ENCODE measurements around the gene CCBE1.

Gene CCBE1

DNA sequence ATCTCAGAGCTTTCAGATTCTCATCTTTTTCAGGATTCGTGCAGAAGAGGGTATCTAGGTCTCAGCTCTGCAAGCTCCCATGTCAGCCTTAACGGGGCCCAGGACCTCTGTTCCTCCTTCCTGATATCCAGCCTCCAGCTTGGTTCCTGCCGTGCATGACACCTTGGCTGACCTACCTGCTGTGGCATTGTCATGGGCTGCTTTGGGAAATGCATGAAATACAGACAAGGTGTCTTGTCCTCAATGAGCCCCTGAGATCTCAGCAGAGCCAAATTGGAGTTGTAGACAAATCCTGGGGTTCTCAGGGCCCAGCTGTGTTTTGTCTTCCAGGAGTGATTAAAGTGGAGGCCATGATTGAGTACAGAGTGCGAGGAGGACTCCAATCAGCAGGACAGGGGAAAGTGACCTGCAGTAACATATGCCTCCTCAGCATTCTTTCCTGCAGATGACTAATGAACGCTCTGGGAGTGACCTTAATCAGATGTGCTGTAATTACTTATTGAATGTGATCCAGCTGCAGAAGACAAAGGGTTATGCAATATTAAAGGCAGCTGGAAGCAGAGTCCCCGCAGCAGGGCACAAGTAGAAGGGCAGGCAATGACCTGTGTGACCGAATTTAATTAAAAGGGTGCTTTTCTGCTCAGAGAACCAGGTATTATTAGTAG is 141.1 kb downstream of the CCBE1 start:
- DNase-seq (ENCODE audit: low read depth) = peak; percentile 79
- TF ChIP-seq, protein P1, sequence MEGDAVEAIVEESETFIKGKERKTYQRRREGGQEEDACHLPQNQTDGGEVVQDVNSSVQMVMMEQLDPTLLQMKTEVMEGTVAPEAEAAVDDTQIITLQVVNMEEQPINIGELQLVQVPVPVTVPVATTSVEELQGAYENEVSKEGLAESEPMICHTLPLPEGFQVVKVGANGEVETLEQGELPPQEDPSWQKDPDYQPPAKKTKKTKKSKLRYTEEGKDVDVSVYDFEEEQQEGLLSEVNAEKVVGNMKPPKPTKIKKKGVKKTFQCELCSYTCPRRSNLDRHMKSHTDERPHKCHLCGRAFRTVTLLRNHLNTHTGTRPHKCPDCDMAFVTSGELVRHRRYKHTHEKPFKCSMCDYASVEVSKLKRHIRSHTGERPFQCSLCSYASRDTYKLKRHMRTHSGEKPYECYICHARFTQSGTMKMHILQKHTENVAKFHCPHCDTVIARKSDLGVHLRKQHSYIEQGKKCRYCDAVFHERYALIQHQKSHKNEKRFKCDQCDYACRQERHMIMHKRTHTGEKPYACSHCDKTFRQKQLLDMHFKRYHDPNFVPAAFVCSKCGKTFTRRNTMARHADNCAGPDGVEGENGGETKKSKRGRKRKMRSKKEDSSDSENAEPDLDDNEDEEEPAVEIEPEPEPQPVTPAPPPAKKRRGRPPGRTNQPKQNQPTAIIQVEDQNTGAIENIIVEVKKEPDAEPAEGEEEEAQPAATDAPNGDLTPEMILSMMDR (conservative IDR thresholded peaks at IDR 0.05; ENCODE audit: low read length) = no peak
- H3K4me3 ChIP-seq (ENCODE audit: low read length) = no peak overlapping the region

DNA sequence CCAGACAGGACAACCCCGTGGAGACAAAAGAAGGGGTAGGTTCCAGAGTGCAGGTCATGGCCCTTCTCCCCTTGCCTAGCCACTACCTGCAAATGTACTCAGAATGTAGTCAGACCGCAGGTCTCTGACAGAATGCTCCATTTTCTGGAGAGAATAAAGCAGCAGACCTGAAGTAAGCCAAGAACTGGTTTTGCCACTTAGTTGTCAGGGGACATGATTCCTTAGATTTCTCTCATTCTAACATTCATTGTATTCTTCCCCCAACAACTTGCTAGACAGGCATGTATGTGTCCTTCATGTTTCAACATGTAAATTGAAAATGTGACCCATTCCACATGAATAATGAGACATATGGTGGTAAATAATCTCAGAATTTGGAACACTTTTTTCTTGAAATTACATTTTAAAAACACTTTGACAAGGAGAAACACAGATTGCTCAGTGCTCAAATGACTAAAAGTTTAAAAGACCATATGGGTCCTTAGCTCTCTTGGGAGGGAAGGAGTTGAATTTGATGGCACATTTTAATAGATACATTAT is 142.4 kb downstream of the CCBE1 start:
- H3K4me3 ChIP-seq (ENCODE audit: low read length) = no peak overlapping the region
- no peak for DNase-seq (ENCODE audit: low read depth)
- TF ChIP-seq, protein P1 (conservative IDR thresholded peaks at IDR 0.05; ENCODE audit: low read length) = no peak

DNA sequence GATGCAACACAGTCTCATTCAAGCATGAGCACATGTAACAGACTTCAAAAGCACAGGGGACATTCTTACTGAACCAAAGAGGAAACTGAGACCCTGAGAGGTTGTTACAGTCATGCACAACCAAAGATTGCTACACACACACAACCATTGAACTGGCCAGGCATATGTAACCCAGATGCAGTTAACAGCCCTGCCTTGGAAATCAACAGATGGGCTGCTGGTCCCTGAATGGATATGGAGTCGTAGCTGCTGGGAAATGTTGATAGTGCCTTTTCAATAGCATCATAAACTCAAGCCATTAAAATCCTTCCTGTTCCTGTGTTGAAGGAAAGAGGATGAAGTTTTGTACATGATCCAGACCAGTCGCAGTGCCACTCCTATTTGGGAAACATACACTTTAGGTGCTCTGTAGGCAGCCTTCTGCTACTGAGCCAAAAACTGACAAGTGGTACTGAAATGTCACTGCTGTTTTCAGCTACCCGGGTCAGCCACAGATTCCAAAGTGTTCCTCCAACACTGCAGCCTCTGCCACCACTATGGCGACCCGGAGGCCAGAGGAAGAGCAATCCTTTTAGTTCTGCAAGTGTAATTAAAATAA is 143.9 kb downstream of the CCBE1 start:
- TF ChIP-seq, protein P1 (conservative IDR thresholded peaks at IDR 0.05; ENCODE audit: low read length) = no peak
- no peak overlapping the region for H3K4me3 ChIP-seq (ENCODE audit: low read length)
- DNase-seq (ENCODE audit: low read depth) = no peak

DNA sequence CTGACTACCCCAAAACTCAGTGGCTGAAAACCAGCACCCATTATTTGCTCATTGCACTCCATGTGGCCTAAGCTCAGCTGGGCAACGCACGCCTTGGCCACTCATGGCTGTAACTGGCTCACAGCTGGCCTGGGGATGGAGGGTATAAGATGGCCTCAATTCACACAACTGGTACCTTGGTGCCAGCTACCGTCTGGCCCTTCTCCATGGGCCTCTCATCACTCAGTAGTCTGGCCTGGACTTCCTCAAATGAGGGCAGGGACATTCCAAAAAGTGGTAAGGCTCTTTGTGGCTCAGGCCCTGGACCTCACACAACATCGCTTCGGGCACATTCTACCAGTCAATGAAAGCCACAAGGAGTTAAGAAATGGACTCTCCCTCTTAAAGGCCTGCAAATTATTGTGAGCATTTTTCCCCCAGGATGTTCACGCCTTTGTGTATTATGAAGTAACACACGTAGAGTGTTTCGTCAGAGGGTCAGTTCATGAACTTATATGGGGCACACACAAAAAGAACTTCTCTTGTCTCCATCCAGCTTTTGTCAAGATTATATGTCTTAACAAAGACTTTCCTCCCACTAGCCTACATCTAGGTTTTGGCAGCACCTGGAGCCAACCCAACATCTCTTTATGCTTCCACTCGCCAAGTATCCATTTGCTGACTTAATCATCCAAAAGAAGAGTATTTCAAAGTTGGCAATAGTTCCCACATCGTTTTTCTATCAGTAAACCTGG is 145.2 kb downstream of the CCBE1 start:
- H3K4me3 ChIP-seq (ENCODE audit: low read length) = no peak overlapping the region
- TF ChIP-seq, protein P1 (conservative IDR thresholded peaks at IDR 0.05; ENCODE audit: low read length) = no peak
- no peak for DNase-seq (ENCODE audit: low read depth)

DNA sequence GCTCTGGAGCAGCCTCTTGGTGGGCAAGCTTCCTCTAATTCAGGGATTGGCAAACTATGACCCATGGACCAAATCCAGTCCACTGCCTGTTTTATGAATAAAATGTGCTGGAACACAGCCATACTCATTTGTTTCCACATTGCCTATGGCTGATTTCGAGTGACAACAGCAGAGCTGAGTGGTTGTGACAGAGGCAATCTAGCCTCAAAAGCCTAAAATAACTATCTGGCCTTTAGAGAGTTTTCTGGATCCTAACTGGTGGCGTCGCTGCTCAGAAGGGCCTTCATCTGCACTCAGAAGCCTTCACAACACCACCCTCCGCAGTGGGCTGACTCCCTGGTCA is 147.1 kb downstream of the CCBE1 start:
- TF ChIP-seq, protein P1 (conservative IDR thresholded peaks at IDR 0.05; ENCODE audit: low read length) = no peak
- H3K4me3 ChIP-seq (ENCODE audit: low read length) = no peak overlapping the region
- no peak for DNase-seq (ENCODE audit: low read depth)

DNA sequence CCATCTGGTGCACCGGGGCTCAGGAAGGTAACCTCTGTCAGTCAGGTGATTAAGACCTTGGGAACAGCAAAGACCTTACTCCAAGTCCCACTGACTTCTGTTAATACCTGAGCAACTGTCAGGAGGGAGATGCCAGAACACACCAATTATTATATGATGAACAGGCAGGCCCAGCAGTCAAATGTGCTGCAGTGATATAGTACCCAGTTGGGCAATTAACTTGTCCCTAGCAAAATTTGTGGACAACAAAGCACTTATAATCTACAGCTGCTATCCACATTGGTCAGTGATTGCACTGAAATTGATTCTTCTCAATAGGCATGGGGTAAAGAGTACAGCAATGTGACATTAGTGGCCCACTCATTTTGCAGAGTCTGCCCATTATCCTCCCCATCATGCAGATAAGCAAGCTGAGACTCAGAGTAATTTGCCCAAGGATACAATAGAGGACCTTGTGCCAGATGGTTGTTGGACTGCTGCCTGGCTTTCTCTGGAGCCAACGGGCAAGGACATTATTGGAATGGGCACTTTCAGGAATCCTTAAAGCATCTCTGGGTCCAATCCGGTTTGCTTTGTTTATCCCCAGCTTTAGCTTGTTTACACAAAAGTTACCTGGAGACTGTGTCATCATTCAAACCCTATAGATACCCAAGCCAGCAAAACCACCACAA is 147.6 kb downstream of the CCBE1 start:
- TF ChIP-seq, protein P1 (conservative IDR thresholded peaks at IDR 0.05; ENCODE audit: low read length) = no peak
- DNase-seq (ENCODE audit: low read depth) = peak; percentile 21
- H3K4me3 ChIP-seq (ENCODE audit: low read length) = no peak overlapping the region
